ENCODE results near the gene FBLL1. TPM values are rescaled to one million over a fixed set of nuclear protein-coding genes. Genes with fewer than 3 reads are reported as not detected.

FBLL1 gene
- total and polyA plus RNA-seq, 9 of the 15 experiments (the other 6 are each of a cell fraction or from before 2014, with no cell fraction given), result not detected

DNA sequence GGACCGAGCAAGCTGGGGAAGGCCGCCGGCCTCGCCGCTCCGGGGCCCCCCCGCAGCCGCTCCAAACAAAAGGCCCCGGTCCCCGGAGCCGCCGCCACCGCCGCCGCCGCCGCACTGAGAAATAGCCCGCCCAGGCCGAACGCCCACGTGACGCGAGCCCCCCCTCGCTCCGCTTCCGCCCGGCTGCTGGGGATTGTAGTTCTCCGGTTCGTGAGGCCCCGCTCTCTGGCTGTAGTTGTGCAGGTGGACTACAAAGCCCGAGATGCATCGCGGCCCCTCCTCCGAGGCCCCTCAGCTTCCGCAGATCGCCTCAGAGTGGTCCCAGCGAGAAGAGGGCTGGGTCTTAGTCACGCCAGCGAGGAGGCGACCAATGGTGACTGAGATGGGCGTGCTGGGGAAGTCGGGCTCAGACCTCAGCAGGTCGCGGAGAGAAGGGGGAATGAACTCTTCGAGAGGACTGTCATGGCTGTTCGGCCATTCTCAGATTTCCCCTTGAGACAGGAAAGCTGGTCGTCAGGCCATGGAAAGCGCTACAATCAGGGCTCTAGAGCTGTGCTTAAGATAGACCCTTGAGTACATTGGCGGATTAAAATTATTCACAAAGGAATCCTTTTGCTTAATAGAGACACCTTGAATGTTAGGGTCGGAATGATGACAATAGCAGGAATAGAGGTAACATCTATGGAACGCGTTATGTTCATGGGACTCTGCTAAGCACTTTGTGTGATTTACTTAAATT lies 50.6 kb downstream of the FBLL1 start (continued):
- TF ChIP-seq, protein P1, sequence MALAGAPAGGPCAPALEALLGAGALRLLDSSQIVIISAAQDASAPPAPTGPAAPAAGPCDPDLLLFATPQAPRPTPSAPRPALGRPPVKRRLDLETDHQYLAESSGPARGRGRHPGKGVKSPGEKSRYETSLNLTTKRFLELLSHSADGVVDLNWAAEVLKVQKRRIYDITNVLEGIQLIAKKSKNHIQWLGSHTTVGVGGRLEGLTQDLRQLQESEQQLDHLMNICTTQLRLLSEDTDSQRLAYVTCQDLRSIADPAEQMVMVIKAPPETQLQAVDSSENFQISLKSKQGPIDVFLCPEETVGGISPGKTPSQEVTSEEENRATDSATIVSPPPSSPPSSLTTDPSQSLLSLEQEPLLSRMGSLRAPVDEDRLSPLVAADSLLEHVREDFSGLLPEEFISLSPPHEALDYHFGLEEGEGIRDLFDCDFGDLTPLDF (CRISPR knock-in tag; IDR thresholded peaks at IDR 0.05), result no peak; the same call in 1 of the 2 replicates
- TF ChIP-seq ZNF507 (tag; conservative IDR thresholded peaks at IDR 0.05) (no peak), SIN3A (IDR thresholded peaks at IDR 0.05; ENCODE audit: borderline replicate concordance in 2 of 2, control insufficient read depth in 1 of 2, low read depth in 2 of 2, low read length in 2 of 2) (no peak), MLX (CRISPR knock-in tag; conservative IDR thresholded peaks at IDR 0.05) (0 out of 4 replicates have a peak, but pooled peaks of 1 of the 2 experiments have one; percentile 47), GTF2E2 (tag; IDR thresholded peaks at IDR 0.05) (peak; percentile 93), BRF1 (IDR thresholded peaks at IDR 0.05; ENCODE audit: borderline replicate concordance, extremely low read depth, insufficient read length) (no peak), USF2 (CRISPR knock-in tag; IDR thresholded peaks at IDR 0.05) (peak; percentile 99), ID3 (CRISPR knock-in tag; IDR thresholded peaks at IDR 0.05) (no peak), ID3 (tag; IDR thresholded peaks at IDR 0.05) (no peak), SP2 (IDR thresholded peaks at IDR 0.05; ENCODE audit: extremely low read depth, low read depth, low read length, poor library complexity, severe bottlenecking) (no peak), FOXJ2 (tag; IDR thresholded peaks at IDR 0.05) (no peak; the same call in 1 of the 2 replicates), SRSF1 (IDR thresholded peaks at IDR 0.05; ENCODE audit: low read depth, low read length) (no peak), KHSRP (IDR thresholded peaks at IDR 0.05) (no peak), ZBTB43 (CRISPR knock-in tag; IDR thresholded peaks at IDR 0.05) (no peak), LARP7 (IDR thresholded peaks at IDR 0.05) (no peak), SLC30A9 (CRISPR knock-in tag; IDR thresholded peaks at IDR 0.05) (no peak), NFE2L1 (tag; IDR thresholded peaks at IDR 0.05; ENCODE audit: borderline replicate concordance, low read depth) (no peak), ZNF830 (CRISPR knock-in tag; IDR thresholded peaks at IDR 0.05) (peak; percentile 31; the same call in 1 of the 2 replicates), CTBP1 (IDR thresholded peaks at IDR 0.05; ENCODE audit: borderline replicate concordance) (peak; percentile 61; the same call in 1 of the 2 replicates), MCM7 (IDR thresholded peaks at IDR 0.05) (no peak), STAT5A (IDR thresholded peaks at IDR 0.05; ENCODE audit: borderline replicate concordance, low read length) (no peak), ELK3 (CRISPR knock-in tag; IDR thresholded peaks at IDR 0.05) (no peak), ELF1 (tag; IDR thresholded peaks at IDR 0.05) (peak; percentile 91)

All from K562 (cell line).